Measurements from ENCODE around the gene CD164L2. TPM values are rescaled to one million over a fixed set of nuclear protein-coding genes. Genes with fewer than 3 reads are reported as not detected.

The CD164L2 gene
- total RNA-seq, 1 donor from 2014 or later: 0.16 TPM

GRCh38 chr1:27361044-27361402 is 22.1 kb downstream of the CD164L2 start:
- peak overlapping the region; percentile 84 for H3K4me3 Mint-ChIP-seq
- ChIA-PET POLR2A (interaction anchor here (0.6 to 1.7 kb wide), 2 partner anchors 12 to 301 kb away, joined by 4 to 7 read pairs; no protein-coding TSS in a partner anchor), CTCF (interaction anchor here (1.8 to 2.3 kb wide), 3 partner anchors 19 to 28 kb away, joined by 5 to 9 read pairs (median 9); partner anchors contain the start of gene SYTL1)
- no peaks in the 10 kb centered on the region for H3K9me3 Mint-ChIP-seq
- peak overlapping the region; percentile 35 for H3K27ac Mint-ChIP-seq
- no peaks in the 10 kb centered on the region for H3K27me3 Mint-ChIP-seq
- DNase-seq: no peak
- TF ChIP-seq CTCF (IDR thresholded peaks at IDR 0.05): no peak
- no peak for ATAC-seq (ENCODE audit: low read depth)
- H3K36me3 Mint-ChIP-seq (ENCODE audit: low read depth): no peaks in the 10 kb centered on the region
- peaks cover 57% of the 10 kb centered on the region for H3K4me1 Mint-ChIP-seq
- intact Hi-C loops (cut with micrococcal nuclease): loop anchor here (10.0 kb wide), 1 partner anchor 1076 kb away; the partner anchor contains the start of gene SH3BGRL3

- Mint-ChIP-seq H3K27me3 (no peaks in the 10 kb centered on the region), H3K9me3 (no peaks in the 10 kb centered on the region), H3K4me1 (peaks cover 57% of the 10 kb centered on the region), H3K36me3 (ENCODE audit: low read depth) (peaks cover 2% of the 10 kb centered on the region), H3K4me3 (peak overlapping the region; percentile 84), H3K27ac (peak overlapping the region; percentile 53)
- ChIA-PET POLR2A (interaction anchor here (0.6 to 9.1 kb wide), 3 partner anchors 11 to 301 kb away, joined by 4 to 75 read pairs (median 7); partner anchors contain the start of gene SYTL1), CTCF (interaction anchor here (0.7 to 1.8 kb wide), 3 partner anchors 18 to 60 kb away, joined by 3 to 5 read pairs (median 5); partner anchors contain the start of gene SYTL1)
- intact Hi-C loops (cut with micrococcal nuclease): loop anchor here (1.0 to 10.0 kb wide), 2 partner anchors 9 to 1076 kb away; partner anchors contain the start of gene SH3BGRL3
- peak; percentile 38 for ATAC-seq (ENCODE audit: low read depth)
- DNase-seq: peak; percentile 70
- TF ChIP-seq CTCF (IDR thresholded peaks at IDR 0.05): no peak
Measured at GRCh38 chr1:27360159-27361043, 22.7 kb downstream of the CD164L2 start.

GRCh38 chr1:27359822-27360158 is 23.3 kb downstream of the CD164L2 start:
- peak overlapping the region; percentile 53 for H3K27ac Mint-ChIP-seq
- ChIA-PET POLR2A (interaction anchor here (9.1 kb wide), 1 partner anchor 17 kb away, joined by 75 read pairs; the partner anchor contains the start of gene SYTL1), CTCF (interaction anchor here (0.7 to 1.1 kb wide), 2 partner anchors 35 to 59 kb away, joined by 3 to 5 read pairs; no protein-coding TSS in a partner anchor)
- H3K27me3 Mint-ChIP-seq: no peaks in the 10 kb centered on the region
- intact Hi-C loops (cut with micrococcal nuclease): loop anchor here (1.0 to 10.0 kb wide), 2 partner anchors 10 to 1075 kb away; partner anchors contain the start of gene SH3BGRL3
- peak overlapping the region; percentile 84 for H3K4me3 Mint-ChIP-seq
- H3K4me1 Mint-ChIP-seq: peaks cover 54% of the 10 kb centered on the region
- ATAC-seq (ENCODE audit: low read depth) (no peak), DNase-seq (no peak)
- no peaks in the 10 kb centered on the region for H3K9me3 Mint-ChIP-seq
- TF ChIP-seq CTCF (IDR thresholded peaks at IDR 0.05): no peak
- peaks cover 3% of the 10 kb centered on the region for H3K36me3 Mint-ChIP-seq (ENCODE audit: low read depth)

GRCh38 chr1:27358928-27359313 is 24.2 kb downstream of the CD164L2 start:
- Mint-ChIP-seq H3K27me3 (no peaks in the 10 kb centered on the region), H3K27ac (peak overlapping the region; percentile 30), H3K36me3 (ENCODE audit: low read depth) (peaks cover 4% of the 10 kb centered on the region), H3K9me3 (no peaks in the 10 kb centered on the region), H3K4me3 (peak overlapping the region; percentile 38), H3K4me1 (peaks cover 46% of the 10 kb centered on the region)
- intact Hi-C loops (cut with micrococcal nuclease): no loop called here
- CTCF ChIA-PET: interaction anchor here (1.1 to 3.9 kb wide), 6 partner anchors 7 to 247 kb away, joined by 5 to 43 read pairs (median 16); partner anchors contain the start of genes AHDC1, CD164L2 and MAP3K6
- ATAC-seq (ENCODE audit: low read depth) (no peak), DNase-seq (no peak)
- TF ChIP-seq CTCF (IDR thresholded peaks at IDR 0.05): no peak
- POLR2A ChIA-PET: interaction anchor here (9.1 kb wide), 1 partner anchor 16 kb away, joined by 75 read pairs; the partner anchor contains the start of gene SYTL1

Measured in activated B cell treated with CpG ODN at 0.5 μM for 24 hours (primary cell).